HG02840 (cell line): ENCODE results near the gene FBXL5.
"Not testable (repeated sequence)": the region's sequence is repeated elsewhere in the genome, so short reads cannot be mapped to it uniquely, and the experiment has no call there.

Source experiments
- ATAC-seq: cut with Tn5 transposase; IDR thresholded peaks from one replicate; pipeline ENCODE4 v1.9.1; 2021; ENCODE audit warnings: mild to moderate bottlenecking, moderate library complexity, moderate number of reproducible peaks; ENCODE audit not compliant: unreplicated experiment, low FRiP score

Gene FBXL5

GRCh38 chr4:15652191-15652590, 3.0 kb downstream of the FBXL5 start:
- ATAC-seq, result no peak

GRCh38 chr4:15651676-15652075, 3.5 kb downstream of the FBXL5 start:
- no peak for ATAC-seq

GRCh38 chr4:15649914-15650545, 5.1 kb downstream of the FBXL5 start:
- ATAC-seq, result no peak

GRCh38 chr4:15648600-15648999, 6.6 kb downstream of the FBXL5 start:
- ATAC-seq, result no peak

GRCh38 chr4:15638418-15638817, 16.7 kb downstream of the FBXL5 start:
- ATAC-seq, result no peak

- ATAC-seq, result no peak
These were observed 18.3 kb downstream of the FBXL5 start for GRCh38 chr4:15636818-15637217.

- not testable (repeated sequence) for ATAC-seq
These were observed 37.8 kb downstream of the FBXL5 start for GRCh38 chr4:15617407-15617806.

- not testable (repeated sequence) for ATAC-seq
These were observed 40.3 kb downstream of the FBXL5 start for GRCh38 chr4:15614891-15615290.

- no peak for ATAC-seq
These were observed 43.0 kb downstream of the FBXL5 start for GRCh38 chr4:15612136-15612535.

GRCh38 chr4:15610855-15611254, 44.3 kb downstream of the FBXL5 start:
- no peak for ATAC-seq

GRCh38 chr4:15605537-15605936, 49.6 kb downstream of the FBXL5 start:
- no peak for ATAC-seq

- ATAC-seq, result no peak
These were observed 53.3 kb downstream of the FBXL5 start for GRCh38 chr4:15601862-15602261.

- no peak for ATAC-seq
These were observed 55.0 kb downstream of the FBXL5 start for GRCh38 chr4:15600176-15600575.

GRCh38 chr4:15598644-15599043, 56.5 kb downstream of the FBXL5 start:
- no peak for ATAC-seq

GRCh38 chr4:15592799-15593198, 62.4 kb downstream of the FBXL5 start:
- no peak for ATAC-seq

- ATAC-seq, result no peak
These were observed 67.5 kb downstream of the FBXL5 start for GRCh38 chr4:15587649-15588048.

- no peak for ATAC-seq
These were observed 69.1 kb downstream of the FBXL5 start for GRCh38 chr4:15586066-15586465.

GRCh38 chr4:15585331-15585730, 69.8 kb downstream of the FBXL5 start:
- no peak for ATAC-seq

GRCh38 chr4:15584785-15585184, 70.4 kb downstream of the FBXL5 start:
- no peak for ATAC-seq

- no peak for ATAC-seq
These were observed 77.6 kb downstream of the FBXL5 start for GRCh38 chr4:15577508-15577907.

- ATAC-seq, result no peak
These were observed 79.2 kb downstream of the FBXL5 start for GRCh38 chr4:15575966-15576365.

- no peak for ATAC-seq
These were observed 85.4 kb downstream of the FBXL5 start for GRCh38 chr4:15569746-15570145.

GRCh38 chr4:15568821-15569220, 86.3 kb downstream of the FBXL5 start:
- ATAC-seq, result no peak
